DND-41 (cell line): ENCODE data around the gene ZFP14.
"Not testable (repeated sequence)": the region's sequence is repeated elsewhere in the genome, so short reads cannot be mapped to it uniquely, and the experiment has no call there.

ENCODE experiments used
- EZH2 ChIP-seq: IDR thresholded peaks from 3 replicates; pipeline ENCODE4 v1.6.1; 2012; ENCODE audit warnings: borderline replicate concordance, low read depth, mild to moderate bottlenecking, moderate library complexity, low read length, inconsistent platforms; ENCODE audit not compliant: severe bottlenecking
- TF ChIP-seq, protein P1 (sequence below): IDR thresholded peaks from 2 replicates; pipeline ENCODE4 v1.5.1; 2012; ENCODE audit warnings: borderline replicate concordance, low read length, moderate library complexity, mild to moderate bottlenecking; ENCODE audit not compliant: poor library complexity, severe bottlenecking; ENCODE audit errors: extremely low read depth

DNA sequence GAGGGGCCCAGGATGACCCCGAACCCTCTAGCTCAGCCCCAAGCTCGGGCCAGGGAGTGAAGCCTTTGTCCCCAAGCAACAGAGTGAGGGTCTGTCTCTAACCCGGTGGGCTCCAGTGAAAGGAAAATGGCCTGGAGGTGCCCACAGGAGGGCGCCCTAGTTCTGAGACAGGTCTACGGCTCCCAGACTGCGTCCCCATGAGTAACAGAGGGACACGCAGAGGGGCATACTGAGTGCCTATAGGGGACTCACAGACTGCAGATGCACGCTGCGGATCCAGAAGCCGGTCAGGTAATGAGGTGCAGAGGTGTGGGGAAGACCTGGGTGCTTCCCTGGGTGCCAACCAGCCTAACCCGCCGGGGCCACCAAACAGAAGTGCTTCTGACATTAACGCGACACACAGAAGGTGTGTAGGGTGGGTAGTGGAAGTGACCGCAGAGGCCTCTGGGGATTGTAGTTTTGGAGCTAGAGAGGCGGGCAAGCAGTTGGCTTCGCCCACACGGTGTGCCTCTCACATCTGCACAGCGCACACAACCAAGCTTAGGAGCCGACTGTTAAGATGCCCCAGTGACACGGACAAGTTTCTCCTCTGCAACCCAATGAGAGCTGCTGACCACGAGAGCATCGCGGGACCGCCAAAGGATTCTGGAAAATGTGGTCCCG is 67.8 kb downstream of the ZFP14 start:
- TF ChIP-seq, protein P1, sequence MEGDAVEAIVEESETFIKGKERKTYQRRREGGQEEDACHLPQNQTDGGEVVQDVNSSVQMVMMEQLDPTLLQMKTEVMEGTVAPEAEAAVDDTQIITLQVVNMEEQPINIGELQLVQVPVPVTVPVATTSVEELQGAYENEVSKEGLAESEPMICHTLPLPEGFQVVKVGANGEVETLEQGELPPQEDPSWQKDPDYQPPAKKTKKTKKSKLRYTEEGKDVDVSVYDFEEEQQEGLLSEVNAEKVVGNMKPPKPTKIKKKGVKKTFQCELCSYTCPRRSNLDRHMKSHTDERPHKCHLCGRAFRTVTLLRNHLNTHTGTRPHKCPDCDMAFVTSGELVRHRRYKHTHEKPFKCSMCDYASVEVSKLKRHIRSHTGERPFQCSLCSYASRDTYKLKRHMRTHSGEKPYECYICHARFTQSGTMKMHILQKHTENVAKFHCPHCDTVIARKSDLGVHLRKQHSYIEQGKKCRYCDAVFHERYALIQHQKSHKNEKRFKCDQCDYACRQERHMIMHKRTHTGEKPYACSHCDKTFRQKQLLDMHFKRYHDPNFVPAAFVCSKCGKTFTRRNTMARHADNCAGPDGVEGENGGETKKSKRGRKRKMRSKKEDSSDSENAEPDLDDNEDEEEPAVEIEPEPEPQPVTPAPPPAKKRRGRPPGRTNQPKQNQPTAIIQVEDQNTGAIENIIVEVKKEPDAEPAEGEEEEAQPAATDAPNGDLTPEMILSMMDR: not testable (repeated sequence)
- not testable (repeated sequence) for TF ChIP-seq EZH2
